GM18873 (cell line): Measurements from ENCODE around the gene SPRED3.
"Not testable (repeated sequence)": the region's sequence is repeated elsewhere in the genome, so short reads cannot be mapped to it uniquely, and the experiment has no call there.

ENCODE experiments used
- ATAC-seq: cut with Tn5 transposase; IDR thresholded peaks from one replicate; pipeline ENCODE4 v1.9.1; 2021; ENCODE audit warnings: mild to moderate bottlenecking, moderate library complexity, moderate number of reproducible peaks; ENCODE audit not compliant: unreplicated experiment, low FRiP score

The SPRED3 gene

DNA sequence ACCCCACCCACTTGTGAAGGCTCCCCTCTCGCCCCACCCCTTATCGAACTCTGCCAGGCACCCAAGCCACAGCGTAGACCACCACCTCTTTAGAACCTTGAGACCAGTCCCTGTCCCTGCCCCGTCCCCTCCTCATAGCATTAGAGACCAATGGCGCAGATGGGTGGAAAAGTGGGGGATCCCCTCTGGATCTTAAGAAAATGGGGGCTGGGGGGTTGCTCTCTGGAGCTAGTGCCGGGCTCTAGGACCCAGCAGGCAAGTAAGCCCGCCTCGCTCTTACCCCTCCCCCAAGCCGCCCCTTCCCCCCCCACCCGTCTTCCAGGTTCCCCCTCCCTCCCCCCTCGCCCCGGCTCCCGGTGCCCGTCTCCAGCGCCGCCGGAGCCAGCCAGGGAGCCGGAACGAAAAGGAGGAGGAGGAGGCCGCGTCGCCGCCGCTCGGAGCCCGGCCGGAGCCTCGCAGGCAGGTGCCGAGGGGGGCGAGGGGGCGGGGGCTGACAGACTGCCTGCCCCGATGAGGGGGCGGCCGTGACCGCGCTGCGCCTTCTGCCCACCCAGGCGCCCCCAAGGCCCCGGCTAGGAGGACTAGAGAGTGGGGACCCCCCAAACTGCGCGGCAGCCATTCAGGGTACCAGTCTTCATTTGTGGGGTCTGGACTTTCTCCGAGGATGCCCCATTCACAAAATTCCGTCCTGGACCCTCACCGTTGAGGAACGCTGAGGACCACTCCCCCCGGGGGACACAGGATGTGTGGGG lies at the start of gene SPRED3:
Gene SPRED3, plus strand, starts transcription at position 349 of the 752 bp plus-strand sequence. CDS start 1,606 bp downstream, outside the sequence.
- ATAC-seq: no peak

DNA sequence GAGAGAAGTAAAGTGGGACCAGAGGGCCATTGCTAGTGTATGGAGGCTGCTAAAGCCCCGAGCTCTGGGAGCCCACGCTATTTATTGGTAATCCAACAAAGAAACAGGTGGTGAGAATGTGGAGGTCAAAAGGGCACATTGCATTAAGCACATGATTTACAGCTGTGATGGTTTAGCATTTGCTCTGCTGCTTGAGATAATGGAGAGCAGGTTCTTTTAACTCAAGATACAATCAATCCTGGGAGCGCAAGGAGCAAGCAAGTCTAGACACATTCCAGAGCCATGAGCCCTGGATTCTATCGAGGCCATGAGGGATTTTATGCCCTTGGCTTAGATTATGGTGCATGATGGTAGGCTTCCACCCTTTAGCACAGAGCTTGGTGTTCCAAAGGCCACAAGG lies 49.5 kb upstream of the SPRED3 start:
- ATAC-seq: not testable (repeated sequence)

DNA sequence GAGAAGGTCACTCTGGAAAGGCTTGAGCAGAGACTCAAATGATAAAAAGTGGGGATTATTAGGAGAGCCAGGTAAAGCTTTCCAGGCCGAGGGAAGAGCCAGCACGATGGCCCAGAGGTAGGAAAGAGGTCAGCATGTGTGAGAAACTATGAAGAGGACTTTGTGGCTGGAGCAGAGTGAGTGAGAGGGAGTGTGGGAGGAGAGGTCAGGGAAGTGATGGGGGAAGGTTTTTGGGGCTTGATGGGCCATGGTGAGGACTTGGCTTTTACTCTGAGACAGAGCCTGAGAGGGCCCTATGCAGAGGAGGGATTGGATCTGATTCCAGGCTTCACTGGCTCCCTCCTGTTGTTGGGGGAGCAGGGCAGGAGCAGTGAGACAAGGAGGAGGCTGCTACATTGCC lies 47.6 kb upstream of the SPRED3 start:
- ATAC-seq: no peak

DNA sequence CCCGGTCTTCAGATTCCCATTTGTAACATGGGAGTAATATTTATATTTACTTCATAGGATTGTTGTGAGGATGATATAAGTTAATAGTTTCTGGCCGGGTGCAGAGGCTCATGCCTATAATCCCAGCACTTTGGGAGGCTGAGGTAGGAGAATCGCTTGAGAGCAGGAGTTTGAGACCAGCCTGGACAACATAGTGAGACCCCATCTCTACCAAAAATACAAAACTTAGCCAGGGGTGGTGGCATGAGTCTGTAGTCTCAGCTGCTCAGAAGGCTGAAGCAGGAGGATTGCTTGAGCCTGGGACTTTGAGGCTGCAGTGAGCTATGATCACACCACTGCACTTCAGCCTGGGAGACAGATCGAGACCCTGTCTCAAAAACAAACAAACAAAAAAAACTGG lies 41.7 kb upstream of the SPRED3 start:
- no peak for ATAC-seq

DNA sequence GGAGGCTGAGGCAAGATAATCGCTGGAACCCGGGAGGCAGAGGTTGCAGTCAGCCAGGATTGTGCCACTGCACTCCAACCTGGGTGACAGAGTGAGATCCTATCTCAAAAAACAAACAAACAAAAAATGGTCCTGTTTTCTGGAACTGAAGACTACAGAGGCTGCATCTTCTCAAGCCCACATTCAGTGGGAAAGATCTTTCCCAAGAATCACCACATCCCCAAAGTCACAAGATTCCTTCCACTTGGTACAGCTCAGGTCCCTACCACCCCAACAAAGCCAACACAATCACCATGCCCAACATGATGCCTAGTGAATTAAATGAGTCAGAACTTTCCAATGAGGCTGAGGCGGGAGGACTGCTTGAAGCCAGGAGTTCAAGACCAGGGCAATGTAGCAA lies 37.6 kb upstream of the SPRED3 start:
- no peak for ATAC-seq

- no peak for ATAC-seq
Observed at GRCh38 chr19:38351865-38352395, 36.6 kb upstream of the SPRED3 start.

- ATAC-seq: no peak
Observed at GRCh38 chr19:38352611-38353010, 35.9 kb upstream of the SPRED3 start.

DNA sequence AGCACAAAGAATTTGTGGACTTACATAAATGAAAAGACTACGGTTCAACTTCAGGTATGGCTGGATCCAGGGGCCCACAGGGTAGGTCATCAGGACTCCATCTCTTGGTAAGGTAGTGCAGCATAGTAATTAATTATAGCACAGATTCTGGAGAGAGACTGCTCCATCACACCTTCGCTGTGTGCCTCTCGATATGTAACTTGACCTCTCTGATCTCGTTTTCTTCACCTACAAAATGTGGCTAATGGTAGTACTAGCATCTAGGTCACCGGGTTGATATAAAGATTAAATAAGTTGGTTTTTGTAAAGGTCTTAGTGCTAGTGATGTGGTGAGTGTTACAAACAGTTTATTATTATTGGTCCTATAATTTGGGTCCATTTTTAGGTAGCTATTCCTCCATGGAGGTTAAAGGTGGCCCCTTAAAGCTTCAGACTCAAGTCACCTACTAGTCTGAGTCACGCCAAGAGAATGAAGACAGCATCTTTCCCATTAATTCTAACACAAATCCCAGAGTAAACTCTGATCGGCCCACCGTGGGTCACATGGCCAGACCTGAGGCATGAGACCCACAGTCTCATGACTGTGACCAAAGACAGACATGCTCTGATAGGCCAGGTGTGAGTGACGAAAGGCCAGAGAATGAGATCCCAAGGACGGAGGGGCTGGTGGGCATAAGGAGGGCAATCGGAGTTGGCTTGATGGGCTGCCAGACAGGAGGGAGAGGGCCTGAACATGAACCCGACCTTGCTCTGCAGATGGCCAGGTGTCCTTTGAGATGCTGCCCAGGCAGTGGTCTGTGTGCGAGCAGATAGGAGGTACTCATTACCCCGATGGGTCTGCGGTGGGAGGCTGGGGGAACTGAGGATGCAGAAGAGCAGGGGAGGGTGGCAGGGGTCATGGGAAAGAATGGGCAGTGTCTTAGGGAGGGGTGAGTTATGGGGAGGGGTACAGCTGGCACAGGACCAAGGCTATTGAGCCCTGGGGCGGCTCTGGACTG lies 32.5 kb upstream of the SPRED3 start:
- ATAC-seq: no peak

DNA sequence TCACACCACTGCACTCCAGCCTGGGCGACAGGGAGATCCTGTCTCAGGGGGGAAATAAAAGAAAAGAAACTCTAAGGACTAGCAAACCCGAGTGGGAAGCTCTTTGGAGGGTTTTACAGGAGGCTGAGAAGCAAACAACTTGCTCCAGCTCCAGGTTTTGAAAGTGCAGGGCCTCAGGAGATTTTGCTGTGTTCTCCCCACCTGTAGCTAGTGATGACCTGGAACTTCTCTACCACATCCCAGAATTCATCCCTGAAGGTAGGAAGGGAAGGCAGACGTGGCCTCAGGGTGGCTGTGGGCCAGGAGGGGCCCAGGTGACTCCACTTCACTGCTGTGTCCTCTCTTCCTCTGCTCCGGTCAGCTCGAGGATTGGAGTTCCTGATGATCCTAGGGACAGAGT lies 30.4 kb upstream of the SPRED3 start:
- ATAC-seq: no peak

- no peak for ATAC-seq
Observed at GRCh38 chr19:38359242-38360021, 29.1 kb upstream of the SPRED3 start.

GRCh38 chr19:38360351-38360750 lies 28.1 kb upstream of the SPRED3 start:
- ATAC-seq: no peak

DNA sequence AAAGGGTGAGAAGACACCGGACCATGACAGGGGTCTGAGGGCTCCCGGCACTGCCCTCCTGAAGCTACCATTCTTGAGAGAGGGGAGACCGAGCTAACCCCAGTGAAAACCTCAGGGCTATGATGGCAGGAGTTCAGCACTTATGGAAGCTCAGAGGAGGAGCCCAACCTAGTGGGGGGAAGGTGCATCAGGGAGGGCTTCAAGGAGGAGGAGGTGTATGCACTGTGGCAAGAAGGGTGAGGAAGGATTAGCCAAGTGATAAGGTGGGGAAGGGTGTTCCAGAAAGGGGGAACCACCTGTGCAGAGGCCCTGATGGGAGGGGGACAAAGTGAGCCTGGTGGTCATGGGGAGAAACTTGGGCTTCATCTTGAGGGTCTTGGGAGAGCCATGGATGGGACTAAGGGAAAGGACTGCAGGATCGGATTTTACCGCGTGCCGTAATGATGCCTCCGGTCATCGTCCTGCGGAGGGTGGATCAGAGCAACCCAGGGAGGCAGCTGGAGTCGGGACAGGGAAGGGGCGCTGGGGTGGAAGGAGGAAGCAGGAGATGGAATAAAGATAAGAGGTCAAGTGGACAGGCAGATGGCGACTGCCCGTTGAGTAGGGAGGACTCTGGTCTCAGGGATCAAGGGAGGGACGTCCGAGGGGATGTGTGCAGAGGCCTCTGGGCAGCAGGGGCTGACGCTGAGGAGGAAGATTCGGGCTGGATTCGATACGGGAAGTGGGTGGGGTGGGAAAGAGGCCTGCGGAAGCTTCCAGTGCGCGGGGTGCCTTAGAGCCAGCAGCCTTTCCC lies 27.5 kb upstream of the SPRED3 start:
- no peak for ATAC-seq

DNA sequence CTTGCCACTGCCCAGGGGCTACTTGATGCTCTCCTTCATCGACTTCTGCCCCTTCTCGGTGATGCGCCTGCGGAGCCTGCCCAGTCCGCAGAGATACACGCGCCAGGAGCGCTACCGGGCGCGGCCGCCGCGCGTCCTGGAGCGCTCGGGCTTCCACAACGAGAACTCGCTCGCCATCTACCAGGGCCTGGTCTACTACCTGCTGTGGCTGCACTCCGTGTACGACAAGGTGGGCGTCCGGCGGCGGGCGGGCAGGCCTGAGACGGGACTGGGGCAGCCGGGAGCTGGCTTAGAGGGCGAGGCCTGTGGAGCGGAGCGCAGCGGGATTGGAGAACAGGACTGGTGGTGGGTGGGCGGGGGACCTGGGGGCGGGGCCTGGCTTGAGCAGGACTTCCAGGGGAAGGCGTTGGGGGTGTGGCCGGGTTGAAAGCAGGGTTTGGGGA lies 26.8 kb upstream of the SPRED3 start:
- ATAC-seq: no peak

GRCh38 chr19:38362076-38362945 lies 26.2 kb upstream of the SPRED3 start:
- ATAC-seq: no peak

DNA sequence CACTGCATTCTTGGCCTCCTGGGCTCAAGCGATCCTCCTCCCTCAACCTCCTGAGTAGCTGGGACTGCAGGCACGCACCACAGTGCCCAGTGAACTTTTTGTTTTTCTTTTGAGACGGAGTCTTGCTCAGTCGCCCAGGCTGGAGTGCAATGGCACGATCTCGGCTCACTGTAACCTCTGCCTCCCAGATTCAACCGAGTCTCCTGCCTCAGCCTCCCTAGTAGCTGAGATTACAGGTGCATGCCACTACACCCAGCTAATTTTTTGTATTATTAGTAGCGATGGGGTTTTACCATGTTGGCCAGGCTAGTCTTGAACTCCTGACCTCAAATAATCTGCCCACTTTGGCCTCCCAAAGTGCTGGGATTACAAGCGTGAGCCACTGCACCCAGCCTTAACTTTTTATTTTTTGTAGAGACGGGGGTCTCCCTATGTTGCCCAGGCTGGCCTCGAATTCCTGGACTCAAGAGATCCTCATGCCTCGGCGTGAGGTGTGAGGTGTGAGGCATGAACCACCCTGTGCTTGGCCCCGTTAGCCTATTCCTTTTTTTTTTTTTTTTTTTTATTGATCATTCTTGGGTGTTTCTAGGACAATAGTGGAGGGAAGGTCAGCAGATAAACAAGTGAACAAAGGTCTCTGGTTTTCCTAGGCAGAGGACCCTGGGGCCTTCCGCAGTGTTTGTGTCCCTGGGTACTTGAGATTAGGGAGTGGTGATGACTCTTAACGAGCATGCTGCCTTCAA lies 25.4 kb upstream of the SPRED3 start:
- not testable (repeated sequence) for ATAC-seq

GRCh38 chr19:38367041-38367440 lies 21.5 kb upstream of the SPRED3 start:
- no peak for ATAC-seq

GRCh38 chr19:38369584-38369983 lies 18.9 kb upstream of the SPRED3 start:
- ATAC-seq: no peak

- no peak for ATAC-seq
Observed at GRCh38 chr19:38370299-38370698, 18.2 kb upstream of the SPRED3 start.
